Spleen (tissue), 11 donors: ENCODE results near the gene TBC1D22B. TPM values are rescaled to one million over a fixed set of nuclear protein-coding genes. Genes with fewer than 3 reads are reported as not detected.

Experiments used
- DNase-seq: peaks from one replicate; pipeline ENCODE4 v3.0.0-alpha.2; 2020
- H3K27ac ChIP-seq, 8 donors: fragments of 200-600 bp; sonication (generic) in 7 of 8; 1 replicate in 4 of 8; 2 replicates in 4 of 8; pipeline versions ENCODE4 v1.5.0 to v1.8.0; 2016 to 2021; ENCODE audit warnings: inconsistent platforms in 4 of 8, mild to moderate bottlenecking in 4 of 8, moderate library complexity in 1 of 8
- H3K27me3 ChIP-seq, 7 donors: fragments of 200-600 bp; sonication (generic) in 6 of 7; replicated peaks in 1 of 7; 1 replicate in 4 of 7; 2 replicates in 3 of 7; pipeline versions ENCODE4 v1.5.0 to v1.8.0; 2016 to 2021; ENCODE audit warnings: inconsistent platforms in 3 of 7, mild to moderate bottlenecking in 1 of 7
- H3K36me3 ChIP-seq, 6 donors: fragments of 200-600 bp; sonication (generic) in 5 of 6; 1 replicate in 4 of 6; 2 replicates in 2 of 6; pipeline versions ENCODE4 v1.5.0 to v1.8.0; 2016 to 2021; ENCODE audit warnings: inconsistent platforms in 2 of 6
- H3K4me1 ChIP-seq, 6 donors: fragments of 200-600 bp; sonication (generic) in 5 of 6; 1 replicate in 3 of 6; 2 replicates in 3 of 6; pipeline versions ENCODE4 v1.5.0 to v1.8.0; 2016 to 2021; ENCODE audit warnings: inconsistent platforms in 3 of 6
- H3K4me3 ChIP-seq, 8 donors: fragments of 200-600 bp; sonication (generic) in 7 of 8; 1 replicate in 4 of 8; 2 replicates in 4 of 8; pipeline versions ENCODE4 v1.5.0 to v1.8.0; 2016 to 2021; ENCODE audit warnings: inconsistent platforms in 4 of 8, mild to moderate bottlenecking in 4 of 8, moderate library complexity in 2 of 8
- H3K9me3 ChIP-seq, 8 donors: fragments of 200-600 bp; sonication (generic) in 7 of 8; 1 replicate in 4 of 8; 2 replicates in 4 of 8; pipeline versions ENCODE4 v1.5.0 to v1.8.0; 2016 to 2021; ENCODE audit warnings: inconsistent platforms in 4 of 8
- CTCF ChIP-seq, 11 experiments: fragments of 200-600 bp in 7 of 11; fragments of 450-650 bp in 4 of 11; sonication (generic) in 4 of 11; IDR thresholded peaks in 8 of 11; conservative IDR thresholded peaks in 3 of 11; 1 replicate in 7 of 11; 2 replicates in 4 of 11; pipeline versions ENCODE4 v1.4.0 to v1.8.0; 2016 to 2021; ENCODE audit warnings: antibody characterized with exemption in 11 of 11, inconsistent platforms in 4 of 11, mild to moderate bottlenecking in 1 of 11
- POLR2A ChIP-seq, 3 donors: fragments of 450-650 bp; IDR thresholded peaks; one replicate each; pipeline ENCODE4 v1.5.1; 2017; ENCODE audit warnings: antibody characterized with exemption in 3 of 3, mild to moderate bottlenecking in 1 of 3
- POLR2AphosphoS5 ChIP-seq, 3 donors: sonication (generic); formaldehyde crosslinking; IDR thresholded peaks; one replicate each; pipeline ENCODE4 v1.5.1; 2017; ENCODE audit warnings: antibody characterized with exemption in 3 of 3
- WGBS, 5 donors: extraction: QIAGEN DNeasy Blood & Tissue Kit in 3 of 5; methylation state at CpG; one replicate each; pipeline versions ENCODE4 v1.1.5 to v1.1.7; 2013 to 2018; 5-methylcytosine and 5-hydroxymethylcytosine counted together
- intact Hi-C: fragments of 100-400 bp; cut with DNase I; formaldehyde crosslinking; loops from one replicate; pipeline ENCODE4 v1.15.0; 2023; ENCODE audit warnings: low total_unique reads
- polyA plus RNA-seq, 3 donors: library from polyadenylated mRNA; stranded (reverse); fragments of 200-250 nt; gene quantifications; one replicate each; pipeline ENCODE4 v1.2.1, GENCODE V29; 2013
- total RNA-seq, 7 donors: library from RNA; depleted of rRNA in 3 of 7; stranded (reverse); fragments of >200 nt in 3 of 7; fragmentation: NEBNext Ultra II Directional in 4 of 7; extraction: Animal tissue kit (Norgen Biotek cat#: 25700) in 4 of 7; gene quantifications; one replicate each; pipeline versions ENCODE4 v1.1.0 to v1.2.1, GENCODE V29; 2016 to 2021
- donor health status: healthy with polysubstance abuse.
- donor health status: DM: no; HTN: no; CAD: no; lungs with moderate emphysema.
- donor health status: DM: no; HTN: no; CAD: no.
- donor health status: Bipolar disorder and iron deficiency.
- donor health status: healthy.
- donor health status: DM: no; HTN: no; CAD: no.
- donor health status: DM: yes; HTN: yes; CAD: no.

The TBC1D22B gene
- total and polyA plus RNA-seq, 10 donors, result 4.2 to 12.7 (median 9.4) TPM

GRCh38 chr6:37218511-37218910 is 39.1 kb upstream of the TBC1D22B start:
- Histone ChIP-seq H3K4me1 (peaks cover 5 to 47% (median 20%) of the 10 kb centered on the region in 6 donors), H3K9me3 (no peaks in the 10 kb centered on the region), H3K36me3 (no peaks in the 10 kb centered on the region), H3K4me3 (no peak overlapping the region), H3K27ac (peak overlapping the region in 4 of 8 donors; percentile 28 to 72 (median 54)), H3K27me3 (no peaks in the 10 kb centered on the region)
- no peak for DNase-seq
- 64 to 77% (median 73%) methylated on average over 8 of the region's 8 CpGs for WGBS, 5 donors
- no peak for TF ChIP-seq POLR2AphosphoS5 (IDR thresholded peaks at IDR 0.05)
- TF ChIP-seq POLR2A (IDR thresholded peaks at IDR 0.05), result no peak
- no peak for TF ChIP-seq CTCF (IDR thresholded peaks at IDR 0.05 in 8 of 11, conservative IDR thresholded peaks at IDR 0.05 in 3 of 11)
- intact Hi-C loops, result loop anchor here (10.0 kb wide), 2 partner anchors 334 to 454 kb away; partner anchors contain the start of gene C6orf89

GRCh38 chr6:37221585-37222124 is 35.9 kb upstream of the TBC1D22B start:
- Histone ChIP-seq H3K4me1 (peaks cover 5 to 47% (median 20%) of the 10 kb centered on the region in 6 donors), H3K36me3 (no peaks in the 10 kb centered on the region), H3K9me3 (no peaks in the 10 kb centered on the region), H3K27me3 (no peaks in the 10 kb centered on the region), H3K27ac (peak overlapping the region in 5 of 8 donors; percentile 51 to 72 (median 64)), H3K4me3 (peak overlapping the region in 7 of 8 donors; percentile 67 to 98 (median 85))
- intact Hi-C loops, result no loop called here
- TF ChIP-seq CTCF (IDR thresholded peaks at IDR 0.05 in 8 of 11, conservative IDR thresholded peaks at IDR 0.05 in 3 of 11) (no peak), POLR2A (IDR thresholded peaks at IDR 0.05) (no peak), POLR2AphosphoS5 (IDR thresholded peaks at IDR 0.05) (no peak)
- 50 to 65% (median 58%) methylated on average over 6 of the region's 6 CpGs for WGBS, 5 donors
- DNase-seq, result no peak

- peak overlapping the region; percentile 67 to 98 (median 86) for H3K4me3 ChIP-seq
- H3K9me3 ChIP-seq, result no peaks in the 10 kb centered on the region
- peaks cover 5 to 47% (median 20%) of the 10 kb centered on the region in 6 donors for H3K4me1 ChIP-seq
- TF ChIP-seq CTCF (IDR thresholded peaks at IDR 0.05 in 8 of 11, conservative IDR thresholded peaks at IDR 0.05 in 3 of 11) (no peak), POLR2A (IDR thresholded peaks at IDR 0.05) (no peak), POLR2AphosphoS5 (IDR thresholded peaks at IDR 0.05) (peak; percentile 22 to 67 (median 65))
- no peaks in the 10 kb centered on the region for H3K27me3 ChIP-seq
- peak; percentile 91 for DNase-seq
- 0 to 1% (median 1%) methylated on average over 15 to 39 of the region's 39 CpGs for WGBS, 5 donors
- peak overlapping the region in 7 of 8 donors; percentile 20 to 72 (median 55) for H3K27ac ChIP-seq
- intact Hi-C loops, result no loop called here
- no peaks in the 10 kb centered on the region for H3K36me3 ChIP-seq
Observed at GRCh38 chr6:37222125-37222967, 35.2 kb upstream of the TBC1D22B start.

GRCh38 chr6:37222992-37223391 is 34.6 kb upstream of the TBC1D22B start:
- no peak for DNase-seq
- no peaks in the 10 kb centered on the region for H3K27me3 ChIP-seq
- H3K4me1 ChIP-seq, result peaks cover 5 to 47% (median 20%) of the 10 kb centered on the region in 6 donors
- peak overlapping the region in 4 of 8 donors; percentile 67 to 98 (median 78) for H3K4me3 ChIP-seq
- H3K36me3 ChIP-seq, result no peaks in the 10 kb centered on the region
- no peak for TF ChIP-seq POLR2AphosphoS5 (IDR thresholded peaks at IDR 0.05)
- no peak for TF ChIP-seq CTCF (IDR thresholded peaks at IDR 0.05 in 8 of 11, conservative IDR thresholded peaks at IDR 0.05 in 3 of 11)
- no peak for TF ChIP-seq POLR2A (IDR thresholded peaks at IDR 0.05)
- intact Hi-C loops, result no loop called here
- peak overlapping the region in 3 of 8 donors; percentile 64 to 72 (median 66) for H3K27ac ChIP-seq
- no peaks in the 10 kb centered on the region for H3K9me3 ChIP-seq
